OCI-LY3 (cell line): ENCODE results near the gene ZSCAN20.

Source experiments
- H2AFZ ChIP-seq: fragments of 200-600, 300-600 bp; shearing (Covaris generic); 2 replicates; pipeline ENCODE4 v1.6.0; 2014; ENCODE audit warnings: antibody characterized with exemption, low read depth, low read length
- H3K27ac ChIP-seq: fragments of 200-600, 300-600 bp; sonication (generic); 2 replicates; pipeline ENCODE4 v1.5.1; 2014; ENCODE audit warnings: mild to moderate bottlenecking, low read length, moderate library complexity, mixed read lengths
- H3K27me3 ChIP-seq: fragments of 200-600, 300-600 bp; sonication (generic); 2 replicates; pipeline ENCODE4 v1.6.1; 2014; ENCODE audit warnings: low read depth, low read length, mixed read lengths
- H3K36me3 ChIP-seq: fragments of 200-600, 300-600 bp; sonication (generic); replicated peaks from 2 replicates; pipeline ENCODE3; 2014; ENCODE audit warnings: low read depth, low read length, mixed read lengths
- H3K4me1 ChIP-seq: fragments of 300-600, 200-600 bp; sonication (generic); 2 replicates; pipeline ENCODE4 v1.6.1; 2014; ENCODE audit warnings: low read length, mixed read lengths
- H3K4me2 ChIP-seq: fragments of 200-600, 300-600 bp; sonication (generic); 2 replicates; pipeline ENCODE4 v1.6.1; 2014; ENCODE audit warnings: low read length, mixed read lengths
- H3K4me3 ChIP-seq: fragments of 300-600, 200-600 bp; sonication (generic); 2 replicates; pipeline ENCODE4 v1.5.1; 2014; ENCODE audit warnings: antibody characterized with exemption, mild to moderate bottlenecking, low read length, moderate library complexity
- H3K79me2 ChIP-seq: fragments of 300-600, 200-600 bp; shearing (Covaris generic); 2 replicates; pipeline ENCODE4 v1.6.1; 2014; ENCODE audit warnings: mild to moderate bottlenecking, low read length, mixed read lengths
- H3K9ac ChIP-seq: fragments of 300-600, 200-600 bp; shearing (Covaris generic); 2 replicates; pipeline ENCODE4 v1.6.0; 2014; ENCODE audit warnings: mild to moderate bottlenecking, low read length, moderate library complexity
- H3K9me3 ChIP-seq: fragments of 200-600, 300-600 bp; shearing (Covaris generic); 2 replicates; pipeline ENCODE4 v1.6.1; 2014; ENCODE audit warnings: low read length, mixed read lengths; ENCODE audit not compliant: insufficient read depth
- H4K20me1 ChIP-seq: fragments of 200-600, 300-600 bp; sonication (generic); 2 replicates; pipeline ENCODE4 v1.6.1; 2016; ENCODE audit warnings: low read length, mixed read lengths; ENCODE audit not compliant: insufficient read depth
- CTCF ChIP-seq: fragments of 200-600, 300-600 bp; sonication (generic); IDR thresholded peaks from 2 replicates; pipeline ENCODE4 v1.5.1; 2014; ENCODE audit warnings: antibody characterized with exemption, low read length, low read depth
- EZH2phosphoT487 ChIP-seq: fragments of 200-600 bp; shearing (Covaris generic); IDR thresholded peaks from 2 replicates; pipeline ENCODE4 v1.6.1; 2018; ENCODE audit warnings: antibody characterized with exemption, mixed run types, low read depth

ZSCAN20 gene

GRCh38 chr1:33472269-33472980 lies at the start of gene ZSCAN20:
ZSCAN20 (plus strand) TSS chr1:33472645; CDS start chr1:33479289, 6,644 bp downstream.
- Histone ChIP-seq H3K27ac (no peak within 1 kb of the TSS), H3K79me2 (no peaks in the 10 kb centered on the region), H3K9me3 (no peaks in the 10 kb centered on the region), H3K4me3 (peak within 1 kb of the TSS; percentile 100), H4K20me1 (no peaks in the 10 kb centered on the region), H3K27me3 (no peaks in the 10 kb centered on the region), H3K9ac (peak within 1 kb of the TSS; percentile 89), H3K4me2 (peak within 1 kb of the TSS; percentile 86), H3K4me1 (peaks cover 14% of the 10 kb centered on the region), H2AFZ (peak within 1 kb of the TSS; percentile 91), H3K36me3 (no peaks in the 10 kb centered on the region)
- TF ChIP-seq CTCF, result no peak
- no peak for TF ChIP-seq EZH2phosphoT487

GRCh38 chr1:33424205-33424604 lies 48.2 kb upstream of the ZSCAN20 start:
- Histone ChIP-seq H3K9ac (no peak overlapping the region), H4K20me1 (no peaks in the 10 kb centered on the region; the same call in 1 of the 2 replicates), H3K36me3 (no peaks in the 10 kb centered on the region), H3K27me3 (peaks cover 78% of the 10 kb centered on the region), H3K4me1 (peaks cover 15% of the 10 kb centered on the region), H3K79me2 (no peaks in the 10 kb centered on the region), H3K9me3 (no peaks in the 10 kb centered on the region), H2AFZ (no peak overlapping the region), H3K27ac (no peak overlapping the region), H3K4me2 (no peak overlapping the region), H3K4me3 (no peak overlapping the region)
- no peak for TF ChIP-seq CTCF
- no peak for TF ChIP-seq EZH2phosphoT487

- TF ChIP-seq CTCF (no peak), EZH2phosphoT487 (no peak)
- H3K9me3 ChIP-seq, result no peaks in the 10 kb centered on the region
- no peak overlapping the region for H2AFZ ChIP-seq
- H3K27me3 ChIP-seq, result peaks cover 78% of the 10 kb centered on the region
- no peak overlapping the region for H3K9ac ChIP-seq
- H4K20me1 ChIP-seq, result no peaks in the 10 kb centered on the region; the same call in 1 of the 2 replicates
- no peak overlapping the region for H3K27ac ChIP-seq
- no peak overlapping the region for H3K4me3 ChIP-seq
- no peak overlapping the region for H3K4me2 ChIP-seq
- peaks cover 15% of the 10 kb centered on the region for H3K4me1 ChIP-seq
- H3K79me2 ChIP-seq, result no peaks in the 10 kb centered on the region
- no peaks in the 10 kb centered on the region for H3K36me3 ChIP-seq
Measured at GRCh38 chr1:33424610-33425009, 47.8 kb upstream of the ZSCAN20 start.

GRCh38 chr1:33425900-33426299 lies 46.5 kb upstream of the ZSCAN20 start:
- no peak overlapping the region for H2AFZ ChIP-seq
- H3K4me1 ChIP-seq, result peaks cover 15% of the 10 kb centered on the region
- H3K9me3 ChIP-seq, result no peaks in the 10 kb centered on the region
- H3K9ac ChIP-seq, result no peak overlapping the region
- no peaks in the 10 kb centered on the region for H3K79me2 ChIP-seq
- no peak overlapping the region for H3K4me3 ChIP-seq
- peaks cover 74% of the 10 kb centered on the region for H3K27me3 ChIP-seq
- H3K27ac ChIP-seq, result no peak overlapping the region
- H4K20me1 ChIP-seq, result no peaks in the 10 kb centered on the region; the same call in 1 of the 2 replicates
- TF ChIP-seq EZH2phosphoT487 (no peak), CTCF (no peak)
- peak overlapping the region; percentile 34 for H3K4me2 ChIP-seq
- H3K36me3 ChIP-seq, result no peaks in the 10 kb centered on the region
